Neutrophil (primary cell): ENCODE data around the gene ACVR1C.
"Not testable (repeated sequence)": the region's sequence is repeated elsewhere in the genome, so short reads cannot be mapped to it uniquely, and the experiment has no call there.

Experiments used
- H3K27ac ChIP-seq: fragments of 200-600 bp; sonication (generic); 2 replicates; pipeline ENCODE4 v1.5.1; 2016; ENCODE audit warnings: mild to moderate bottlenecking, moderate library complexity
- H3K27me3 ChIP-seq: fragments of 200-600 bp; sonication (generic); 2 replicates; pipeline ENCODE4 v1.6.0; 2016; ENCODE audit warnings: mild to moderate bottlenecking
- H3K36me3 ChIP-seq: fragments of 200-600 bp; sonication (generic); 2 replicates; pipeline ENCODE4 v1.5.1; 2017
- H3K4me1 ChIP-seq, 2 experiments: fragments of 200-600 bp in 1 of 2; sonication (generic) in 1 of 2; 1 replicate in 1 of 2; 2 replicates in 1 of 2; pipeline versions ENCODE4 v1.5.1 to v1.6.1; 2013 to 2016; ENCODE audit warnings: low read depth in 1 of 2, low read length in 1 of 2, mild to moderate bottlenecking in 1 of 2, moderate library complexity in 1 of 2; ENCODE audit not compliant: control insufficient read depth in 1 of 2, insufficient read depth in 1 of 2
- H3K4me3 ChIP-seq, 2 experiments: fragments of 200-600 bp in 1 of 2; sonication (generic) in 1 of 2; 1 replicate in 1 of 2; 2 replicates in 1 of 2; pipeline ENCODE4 v1.5.1; 2013 to 2016; ENCODE audit warnings: low read depth in 1 of 2, low read length in 1 of 2, mild to moderate bottlenecking in 1 of 2, moderate library complexity in 1 of 2
- H3K9me3 ChIP-seq: fragments of 200-600 bp; sonication (generic); 2 replicates; pipeline ENCODE4 v1.5.1; 2016
- CTCF ChIP-seq: fragments of 200-600 bp; sonication (generic); IDR thresholded peaks from 2 replicates; pipeline ENCODE4 v1.5.1; 2016; ENCODE audit warnings: antibody characterized with exemption

Gene ACVR1C

GRCh38 chr2:157587576-157587975 lies 41.1 kb downstream of the ACVR1C start:
- no peaks in the 10 kb centered on the region for H3K36me3 ChIP-seq
- no peaks in the 10 kb centered on the region for H3K9me3 ChIP-seq
- H3K4me3 ChIP-seq: no peak overlapping the region
- H3K4me1 ChIP-seq: no peaks in the 10 kb centered on the region
- H3K27me3 ChIP-seq: no peaks in the 10 kb centered on the region
- TF ChIP-seq CTCF: no peak
- no peak overlapping the region for H3K27ac ChIP-seq

GRCh38 chr2:157574165-157574564 lies 54.5 kb downstream of the ACVR1C start:
- Histone ChIP-seq H3K4me3 (no peak overlapping the region), H3K4me1 (no peaks in the 10 kb centered on the region), H3K27ac (no peak overlapping the region), H3K9me3 (no peaks in the 10 kb centered on the region), H3K36me3 (no peaks in the 10 kb centered on the region), H3K27me3 (no peaks in the 10 kb centered on the region)
- TF ChIP-seq CTCF: no peak

GRCh38 chr2:157572725-157573124 lies 55.9 kb downstream of the ACVR1C start:
- Histone ChIP-seq H3K36me3 (no peaks in the 10 kb centered on the region), H3K27ac (no peak overlapping the region), H3K4me1 (no peaks in the 10 kb centered on the region), H3K27me3 (no peaks in the 10 kb centered on the region), H3K9me3 (no peaks in the 10 kb centered on the region), H3K4me3 (no peak overlapping the region)
- TF ChIP-seq CTCF: no peak

GRCh38 chr2:157566623-157567022 lies 62.0 kb downstream of the ACVR1C start:
- not testable (repeated sequence) for H3K36me3 ChIP-seq, H3K27me3 ChIP-seq, H3K4me1 ChIP-seq, H3K27ac ChIP-seq, H3K4me3 ChIP-seq, H3K9me3 ChIP-seq

GRCh38 chr2:157566113-157566512 lies 62.6 kb downstream of the ACVR1C start:
- not testable (repeated sequence) for H3K9me3 ChIP-seq, H3K4me1 ChIP-seq, H3K36me3 ChIP-seq, H3K27me3 ChIP-seq, H3K4me3 ChIP-seq, H3K27ac ChIP-seq

- Histone ChIP-seq H3K4me1 (no peaks in the 10 kb centered on the region), H3K27me3 (no peaks in the 10 kb centered on the region), H3K36me3 (no peaks in the 10 kb centered on the region), H3K9me3 (no peaks in the 10 kb centered on the region), H3K4me3 (no peak overlapping the region), H3K27ac (no peak overlapping the region)
- TF ChIP-seq CTCF: no peak
These were observed 63.1 kb downstream of the ACVR1C start for GRCh38 chr2:157565550-157565949.

- H3K4me1 ChIP-seq: no peaks in the 10 kb centered on the region
- H3K4me3 ChIP-seq: no peak overlapping the region
- H3K36me3 ChIP-seq: no peaks in the 10 kb centered on the region
- no peak for TF ChIP-seq CTCF
- H3K27me3 ChIP-seq: no peaks in the 10 kb centered on the region
- H3K27ac ChIP-seq: no peak overlapping the region
- no peaks in the 10 kb centered on the region for H3K9me3 ChIP-seq
These were observed 68.8 kb downstream of the ACVR1C start for GRCh38 chr2:157559890-157560289.
